ENCODE results near the gene RIN3. TPM values are rescaled to one million over a fixed set of nuclear protein-coding genes. Genes with fewer than 3 reads are reported as not detected.

RIN3 gene
- total and polyA plus RNA-seq, 10 of the 15 experiments (the other 5 are each of a cell fraction or from before 2014, with no cell fraction given) = 0.91 to 23.3 (median 6.3) TPM

DNA sequence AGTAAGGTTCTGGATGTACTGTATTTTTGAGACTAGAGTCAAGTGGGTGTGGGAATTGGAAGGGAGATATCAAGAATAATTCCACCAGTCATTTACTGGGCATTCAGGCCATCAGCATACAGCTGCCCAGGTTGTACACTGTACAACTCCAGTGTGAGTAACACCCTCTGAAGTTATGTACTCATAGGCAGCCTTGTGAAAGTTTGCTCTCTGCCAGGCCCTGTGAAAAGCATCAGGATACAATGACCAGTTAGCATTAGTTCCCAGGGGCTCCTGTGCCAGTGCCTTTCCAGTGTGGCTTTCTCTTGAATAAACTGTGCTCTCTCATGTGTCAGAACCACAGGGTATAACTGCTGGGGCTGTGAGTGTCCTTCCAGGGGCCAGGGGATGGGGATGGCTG is 145.1 kb downstream of the RIN3 start (continued):
- no peak for TF ChIP-seq ZBTB11 (CRISPR knock-in tag; IDR thresholded peaks at IDR 0.05)
- TF ChIP-seq IKZF1 (conservative IDR thresholded peaks at IDR 0.05) = no peak
- no peak for TF ChIP-seq PAX8 (IDR thresholded peaks at IDR 0.05)
- no peak for TF ChIP-seq HCFC1 (IDR thresholded peaks at IDR 0.05; ENCODE audit: low read length)

- Histone ChIP-seq H3K79me2 (ENCODE audit: control insufficient read depth, insufficient read depth, low read length) (peaks cover 18% of the 10 kb centered on the region), H3K27ac (ENCODE audit: control insufficient read depth, insufficient read depth) (peak overlapping the region; percentile 34), H3K27me3 (replicated peaks in 1 of 2; ENCODE audit: control insufficient read depth in 2 of 2, insufficient read depth in 2 of 2, low read length in 1 of 2) (no peaks in the 10 kb centered on the region), H4K20me1 (ENCODE audit: control insufficient read depth, insufficient read depth) (no peaks in the 10 kb centered on the region), H2AFZ (ENCODE audit: control insufficient read depth, low read depth, low read length) (no peak overlapping the region), H3K9me3 (replicated peaks; ENCODE audit: control insufficient read depth, insufficient read depth, low read length) (no peaks in the 10 kb centered on the region; the same call in 2 of the 3 replicates), H3K9ac (ENCODE audit: control insufficient read depth, insufficient read depth, low read length) (peak overlapping the region; percentile 20), H3K4me3 (no peak overlapping the region; the same call in 1 of the 2 replicates), H3K4me2 (ENCODE audit: control insufficient read depth, insufficient read depth) (peak overlapping the region; percentile 49; the same call in 1 of the 2 replicates), H3K36me3 (ENCODE audit: control insufficient read depth in 2 of 2, insufficient read depth in 2 of 2, low read length in 1 of 2) (peaks cover 6 to 12% of the 10 kb centered on the region in 2 experiments; a peak in 3 of 4 replicates), H3K4me1 (ENCODE audit: control insufficient read depth, insufficient read depth, low read length) (peaks cover 20% of the 10 kb centered on the region)
- FAIRE-seq = peak; percentile 88
- RAD21 ChIA-PET (ENCODE audit: unreplicated experiment) = interaction anchor here (0.6 to 1.6 kb wide), 6 partner anchors 8 to 116 kb away, joined by 3 to 6 read pairs (median 4); no protein-coding TSS in a partner anchor
- DNase-seq (ENCODE audit: low read depth, low spot score) = no peak
- CTCF ChIA-PET = interaction anchor here (0.6 to 1.7 kb wide), 6 partner anchors 9 to 143 kb away, joined by 3 to 6 read pairs (median 4); no protein-coding TSS in a partner anchor
- in situ Hi-C loops (cut with MboI) (no loop called here), intact Hi-C loops (cut with micrococcal nuclease; ENCODE audit: unreplicated experiment) (no loop called here)
- ATAC-seq = peak; percentile 53
- TF ChIP-seq RELA (IDR thresholded peaks at IDR 0.05; ENCODE audit: borderline replicate concordance, partially characterized antibody) (no peak), SPI1 (IDR thresholded peaks at IDR 0.05; ENCODE audit: borderline replicate concordance, insufficient read depth, low read depth, low read length) (peak; percentile 60; the same call in 1 of the 2 replicates), BHLHE40 (IDR thresholded peaks at IDR 0.05; ENCODE audit: borderline replicate concordance in 1 of 2, low read depth in 2 of 2, low read length in 1 of 2) (peak in 1 of 2 experiments; percentile 49; a peak in 2 of 4 replicates), HDGF (IDR thresholded peaks at IDR 0.05) (0 out of 2 replicates have a peak, but pooled peaks have one; percentile 22), IKZF1 (conservative IDR thresholded peaks at IDR 0.05) (peak; percentile 60; the same call in 1 of the 2 replicates), IKZF2 (IDR thresholded peaks at IDR 0.05) (peak in 1 of 2 experiments; percentile 59; a peak in 2 of 4 replicates), RELB (IDR thresholded peaks at IDR 0.05; ENCODE audit: low read depth) (peak; percentile 27; the same call in 1 of the 2 replicates), NBN (IDR thresholded peaks at IDR 0.05) (0 out of 2 replicates have a peak, but pooled peaks have one; percentile 32), LARP7 (IDR thresholded peaks at IDR 0.05) (no peak), ATF7 (IDR thresholded peaks at IDR 0.05; ENCODE audit: low read depth) (0 out of 2 replicates have a peak, but pooled peaks have one; percentile 15)
- TF ChIP-seq, protein P1, sequence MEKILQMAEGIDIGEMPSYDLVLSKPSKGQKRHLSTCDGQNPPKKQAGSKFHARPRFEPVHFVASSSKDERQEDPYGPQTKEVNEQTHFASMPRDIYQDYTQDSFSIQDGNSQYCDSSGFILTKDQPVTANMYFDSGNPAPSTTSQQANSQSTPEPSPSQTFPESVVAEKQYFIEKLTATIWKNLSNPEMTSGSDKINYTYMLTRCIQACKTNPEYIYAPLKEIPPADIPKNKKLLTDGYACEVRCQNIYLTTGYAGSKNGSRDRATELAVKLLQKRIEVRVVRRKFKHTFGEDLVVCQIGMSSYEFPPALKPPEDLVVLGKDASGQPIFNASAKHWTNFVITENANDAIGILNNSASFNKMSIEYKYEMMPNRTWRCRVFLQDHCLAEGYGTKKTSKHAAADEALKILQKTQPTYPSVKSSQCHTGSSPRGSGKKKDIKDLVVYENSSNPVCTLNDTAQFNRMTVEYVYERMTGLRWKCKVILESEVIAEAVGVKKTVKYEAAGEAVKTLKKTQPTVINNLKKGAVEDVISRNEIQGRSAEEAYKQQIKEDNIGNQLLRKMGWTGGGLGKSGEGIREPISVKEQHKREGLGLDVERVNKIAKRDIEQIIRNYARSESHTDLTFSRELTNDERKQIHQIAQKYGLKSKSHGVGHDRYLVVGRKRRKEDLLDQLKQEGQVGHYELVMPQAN (conservative IDR thresholded peaks at IDR 0.05) = no peak
- 60% methylated on average over 11 of the region's 11 CpGs for WGBS (ENCODE audit: insufficient coverage, insufficient replicate concordance, low lambda C conversion rate, missing lambda C conversion rate)
- SMC1A ChIA-PET (ENCODE audit: uncharacterized antibody, unreplicated experiment) = interaction anchor here (0.6 to 2.1 kb wide), 10 partner anchors 8 to 82 kb away, joined by 3 to 7 read pairs (median 4); no protein-coding TSS in a partner anchor
- POLR2A ChIA-PET = interaction anchor here (0.7 to 1.3 kb wide), 6 partner anchors 9 to 84 kb away, joined by 3 to 5 read pairs (median 3); no protein-coding TSS in a partner anchor
- no TSS peak for BruUV-seq (replicated peaks)
These were observed 146.4 kb downstream of the RIN3 start for GRCh38 chr14:92659765-92660561.
